CD4-positive, alpha-beta T cell treated with Interleukin-1 beta for 1 hour (primary cell): ENCODE measurements around the gene CARD14.
"Not testable (repeated sequence)": the region's sequence is repeated elsewhere in the genome, so short reads cannot be mapped to it uniquely, and the experiment has no call there.

Source experiments
- DNase-seq, 2 donors: peaks; one replicate each; pipeline ENCODE4 v3.0.0-alpha.2; 2020 to 2022

The CARD14 gene

DNA sequence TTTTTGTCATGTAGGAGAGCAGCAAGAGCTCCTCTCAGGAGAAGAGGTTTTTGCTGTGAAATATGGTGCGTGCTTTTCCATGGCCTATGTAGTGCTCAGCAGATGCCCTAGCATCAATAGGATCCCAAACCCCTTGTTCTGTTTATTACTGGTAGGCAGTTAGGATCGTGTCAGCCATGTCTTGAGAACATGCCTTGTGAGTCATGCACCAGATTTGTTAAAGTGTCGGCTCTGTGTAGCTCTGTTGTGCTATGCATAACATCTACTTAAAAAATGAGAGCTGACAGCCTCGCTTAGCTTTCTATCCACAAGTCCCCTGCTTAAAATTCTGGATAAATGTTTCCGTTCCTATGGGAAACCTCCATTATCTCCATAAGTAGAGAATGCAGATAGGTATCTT lies 18.5 kb upstream of the CARD14 start:
- no peak for DNase-seq

DNA sequence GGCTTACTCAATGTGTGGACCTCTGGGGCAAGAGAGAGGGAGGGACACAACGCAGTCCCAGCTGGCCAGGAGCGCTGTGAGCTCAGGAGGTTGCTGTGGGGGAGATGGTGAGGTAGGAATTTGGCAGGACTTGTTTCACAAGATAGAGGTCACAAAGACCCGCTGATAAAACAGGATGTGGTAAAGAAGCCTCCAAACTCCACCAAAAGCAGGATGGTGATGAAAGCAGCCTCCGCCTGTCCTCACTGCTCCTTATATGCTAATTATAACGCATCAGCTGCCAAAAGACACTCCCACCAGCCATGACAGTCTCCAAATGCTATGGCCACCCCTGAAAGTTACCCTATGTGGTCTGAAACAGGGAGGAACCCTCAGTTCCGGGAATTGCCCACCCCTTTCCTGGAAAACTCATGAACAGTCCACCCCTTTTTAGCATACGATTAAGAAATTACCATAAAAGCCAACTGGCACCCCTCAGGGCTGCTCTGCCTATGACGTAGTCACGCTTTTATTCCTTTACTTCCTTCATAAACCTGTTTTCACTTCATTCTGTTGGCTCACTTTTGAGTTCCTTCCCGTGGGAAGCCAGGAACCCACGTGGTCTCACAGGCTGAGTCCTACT lies 17.6 kb upstream of the CARD14 start:
- DNase-seq: no peak

DNA sequence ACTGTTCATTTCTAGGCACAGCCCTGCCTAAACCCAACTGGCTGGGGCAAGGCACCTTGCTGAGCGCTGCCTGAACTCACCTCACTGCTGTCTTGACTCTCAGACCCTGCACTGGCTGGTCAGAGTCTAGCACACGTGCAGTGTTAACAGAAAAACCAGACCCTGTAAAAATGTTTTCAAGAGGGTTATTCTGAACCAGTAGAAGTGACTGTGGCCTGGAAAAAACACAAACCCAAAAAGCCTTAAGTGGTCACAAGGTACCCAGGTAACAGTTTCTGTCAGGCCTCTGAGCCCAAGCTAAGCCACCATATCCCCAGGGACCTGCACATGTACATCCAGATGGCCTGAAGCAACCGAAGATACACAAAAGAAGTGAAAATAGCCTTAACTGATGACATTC lies 16.8 kb upstream of the CARD14 start:
- DNase-seq: no peak

DNA sequence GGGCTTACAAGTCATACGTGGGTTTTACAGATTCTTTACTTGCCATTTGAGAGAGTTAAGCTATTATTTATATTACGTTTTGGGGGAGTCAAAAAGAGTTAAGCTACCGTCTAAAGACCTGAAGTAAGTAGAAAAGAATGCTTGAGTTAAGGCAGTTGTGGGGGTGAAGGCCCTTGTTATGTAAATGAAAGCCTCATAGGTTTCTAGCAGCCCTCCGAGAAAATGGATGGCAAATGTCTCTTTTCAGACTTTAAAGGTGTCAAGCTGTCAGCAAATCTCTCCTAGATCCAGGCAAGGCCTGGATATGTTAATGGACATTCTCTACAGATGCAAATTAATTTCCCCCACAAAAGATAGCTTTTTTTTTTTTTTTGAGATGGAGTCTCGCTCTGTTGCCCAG lies 15.7 kb upstream of the CARD14 start:
- DNase-seq: no peak

DNA sequence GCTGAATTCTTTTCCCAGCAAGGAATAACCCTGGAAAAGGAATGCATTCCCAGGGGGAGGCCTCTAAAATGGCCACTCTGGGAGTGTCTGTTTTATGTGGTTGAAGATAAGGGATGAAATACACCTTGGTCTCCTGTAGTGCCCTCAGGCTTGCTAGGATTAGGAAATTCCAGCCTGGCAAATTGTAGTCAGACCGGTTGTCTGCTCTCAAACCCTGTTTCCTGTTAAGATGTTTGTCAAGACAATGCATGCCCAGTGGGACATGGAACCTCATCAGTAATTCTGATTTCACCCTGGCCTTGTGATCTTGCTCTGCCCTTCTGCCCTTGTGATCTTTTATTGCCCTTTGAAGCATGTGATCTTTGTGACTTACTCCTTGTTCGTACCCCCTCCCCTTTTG lies 14.2 kb upstream of the CARD14 start:
- DNase-seq: not testable (repeated sequence)

DNA sequence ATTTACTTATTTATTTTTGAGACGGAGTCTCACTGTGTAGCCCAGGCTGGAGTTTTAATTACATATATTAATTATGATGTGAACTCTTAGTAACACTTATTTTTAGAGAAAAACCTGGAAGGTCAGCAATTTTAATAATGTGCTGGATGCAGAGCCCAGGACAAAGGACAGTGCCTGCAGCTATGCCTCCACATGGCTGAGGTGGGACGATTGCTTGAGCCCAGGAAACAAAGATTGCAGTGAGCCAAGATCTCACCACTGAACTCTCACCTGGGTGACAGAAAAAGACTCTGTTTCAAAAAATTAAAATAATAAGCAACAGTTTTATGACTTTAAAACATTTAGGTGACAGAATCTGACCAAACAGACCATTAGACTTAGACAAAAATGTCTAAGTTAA lies 11.0 kb upstream of the CARD14 start:
- no peak for DNase-seq

DNA sequence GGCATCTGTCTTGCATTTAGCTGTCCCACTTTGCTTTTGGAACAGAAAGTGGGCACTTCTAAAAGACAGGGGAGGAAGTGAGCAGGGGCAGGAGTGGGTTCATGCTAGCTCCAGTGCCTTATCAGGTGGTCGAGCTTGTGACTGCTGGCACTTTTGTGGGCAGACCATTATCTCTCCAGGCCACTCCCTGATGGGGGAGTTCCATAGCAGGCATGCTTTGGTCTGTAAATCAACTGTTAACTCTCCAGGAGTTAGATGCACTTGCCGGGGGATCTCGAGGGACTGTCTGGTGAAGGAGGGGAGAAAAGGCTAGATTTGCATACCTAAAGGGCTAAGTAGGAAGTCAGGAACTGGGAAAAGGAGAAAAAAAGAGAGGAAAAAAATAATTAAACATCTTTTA lies 9.3 kb upstream of the CARD14 start:
- no peak for DNase-seq

DNA sequence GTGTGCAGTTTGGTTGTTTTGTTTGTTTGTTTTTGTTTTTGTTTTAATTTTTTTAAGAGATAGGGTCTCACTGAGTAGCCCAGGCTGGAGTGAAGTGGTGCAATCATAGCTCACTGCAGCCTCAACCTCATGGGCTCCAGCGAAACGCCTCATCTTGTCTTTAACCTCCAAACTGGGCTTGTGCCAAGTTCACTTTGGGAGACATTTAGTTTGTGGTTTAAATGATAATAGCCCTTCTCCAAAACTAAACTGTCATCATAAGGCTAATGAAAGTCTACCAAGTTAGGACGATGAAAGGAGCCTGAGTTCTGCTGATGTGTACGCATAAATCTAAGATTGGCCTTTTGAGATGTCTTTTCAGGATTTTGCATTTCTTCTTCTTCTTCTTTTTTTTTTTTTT lies 6.5 kb upstream of the CARD14 start:
- no peak for DNase-seq

DNA sequence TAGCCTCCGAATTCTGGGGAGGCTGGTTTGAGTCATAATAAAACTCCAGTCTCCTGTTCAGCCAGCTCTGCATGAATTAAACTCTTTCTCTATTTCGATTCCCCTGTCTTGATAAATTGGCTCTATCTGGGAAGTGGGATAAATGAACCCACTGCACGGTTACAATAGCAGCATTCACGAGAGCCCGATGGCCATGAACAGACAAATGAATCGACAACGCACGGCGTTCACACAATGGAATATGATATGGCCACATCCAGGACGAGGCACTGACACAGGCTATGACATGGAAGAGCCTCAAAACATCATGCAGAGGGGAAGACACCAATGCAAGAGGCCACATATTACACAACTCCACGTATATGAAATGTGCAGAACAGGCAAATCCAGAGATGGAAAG lies 5.6 kb upstream of the CARD14 start:
- no peak for DNase-seq

DNA sequence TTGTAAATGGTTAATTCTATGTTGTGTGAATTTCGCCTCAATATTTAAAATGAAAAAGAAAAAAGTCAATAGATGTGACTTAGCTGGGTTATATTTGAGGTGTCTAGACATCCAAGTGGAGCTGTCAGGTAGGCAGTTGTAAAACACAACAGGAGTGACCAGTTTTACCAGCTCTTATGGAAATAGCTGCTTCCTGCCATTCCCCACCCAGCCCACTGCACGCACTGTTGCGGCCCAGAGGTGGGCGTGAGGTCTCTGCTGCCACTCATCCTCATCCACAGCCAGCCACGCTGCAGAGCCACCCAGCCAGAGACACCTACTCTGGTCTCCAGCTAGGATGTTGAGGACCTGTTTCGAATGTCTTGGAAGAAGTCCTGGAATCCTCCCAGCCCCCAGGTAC lies 3.4 kb upstream of the CARD14 start:
- no peak for DNase-seq

DNA sequence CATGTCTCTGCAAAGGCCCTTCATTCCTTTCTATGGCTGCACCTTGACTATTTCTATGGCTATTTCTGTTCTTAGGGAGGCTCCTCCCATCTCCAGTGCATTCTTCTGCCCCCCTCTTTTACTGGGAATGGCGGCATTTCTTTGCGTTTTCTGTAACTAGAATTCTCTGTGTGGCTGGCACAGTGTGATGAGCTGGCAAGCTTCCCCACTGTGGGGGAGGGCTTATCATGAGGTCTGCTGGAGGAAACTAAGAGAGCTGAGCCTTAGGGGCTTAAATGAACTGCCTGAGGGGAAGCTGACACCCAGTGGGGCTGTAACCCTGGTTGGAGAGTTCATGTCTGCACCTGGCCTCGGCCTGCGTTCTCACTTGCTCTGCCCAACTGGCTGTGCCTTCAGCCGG lies 1.5 kb upstream of the CARD14 start:
- DNase-seq: no peak

DNA sequence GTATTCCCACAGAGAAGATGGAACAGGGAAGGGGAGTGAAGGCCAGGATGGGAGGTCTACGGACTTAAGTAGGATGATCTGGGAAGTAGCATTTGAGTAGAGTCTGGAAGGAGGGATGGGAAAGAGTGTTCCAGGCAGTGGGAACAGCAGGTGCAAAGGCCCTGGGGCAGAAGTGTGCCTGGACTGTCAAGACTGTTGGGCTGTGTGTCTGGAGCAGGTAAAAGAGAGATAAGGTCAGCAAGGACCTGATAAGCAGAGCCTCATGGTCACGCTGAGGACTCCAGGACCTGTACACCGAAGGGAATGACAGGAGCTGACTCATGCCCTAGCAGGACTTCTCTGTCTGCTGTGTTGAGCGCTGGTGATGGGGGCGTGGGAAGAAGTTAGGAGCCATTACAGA lies 723 bp upstream of the CARD14 start:
- DNase-seq: no peak

DNA sequence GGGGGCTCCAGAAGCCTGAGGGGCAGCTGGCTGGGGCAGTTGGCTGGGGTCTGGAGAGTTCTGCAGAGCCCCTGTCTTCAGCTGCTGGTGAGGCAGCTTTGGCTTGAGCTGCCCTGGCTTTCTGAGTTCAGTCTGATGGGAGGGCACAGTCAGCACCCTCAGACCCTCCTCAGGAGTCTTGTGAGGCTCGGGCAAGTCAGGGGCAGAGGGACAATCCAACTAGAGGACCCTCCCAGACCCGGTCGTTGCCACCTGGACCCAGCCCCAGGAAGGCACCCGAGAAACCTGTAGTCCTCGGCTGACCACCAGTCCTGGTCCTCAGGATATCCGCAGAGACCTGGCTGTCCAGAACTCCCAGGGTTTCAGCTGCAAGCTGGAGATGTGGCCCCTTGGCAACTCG lies 1.9 kb downstream of the CARD14 start:
- DNase-seq: no peak

DNA sequence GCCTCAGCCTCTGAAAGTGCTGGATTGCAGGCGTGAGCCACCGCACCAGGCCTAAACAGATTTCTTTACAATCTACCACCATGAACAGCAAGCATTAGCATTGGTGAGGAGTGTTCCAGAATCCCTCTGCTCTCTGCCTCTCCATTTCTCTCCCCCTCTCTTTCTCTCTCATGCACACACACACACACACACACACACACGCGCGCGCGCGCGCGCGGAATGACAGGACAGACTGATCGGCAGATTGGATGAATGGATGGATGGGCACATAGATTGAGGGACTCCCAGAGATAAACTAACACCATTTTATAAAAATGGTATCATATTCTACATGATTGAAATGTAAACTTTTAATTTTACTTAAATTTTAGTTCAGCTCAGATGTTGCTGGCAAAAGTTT lies 3.3 kb downstream of the CARD14 start:
- DNase-seq: no peak

DNA sequence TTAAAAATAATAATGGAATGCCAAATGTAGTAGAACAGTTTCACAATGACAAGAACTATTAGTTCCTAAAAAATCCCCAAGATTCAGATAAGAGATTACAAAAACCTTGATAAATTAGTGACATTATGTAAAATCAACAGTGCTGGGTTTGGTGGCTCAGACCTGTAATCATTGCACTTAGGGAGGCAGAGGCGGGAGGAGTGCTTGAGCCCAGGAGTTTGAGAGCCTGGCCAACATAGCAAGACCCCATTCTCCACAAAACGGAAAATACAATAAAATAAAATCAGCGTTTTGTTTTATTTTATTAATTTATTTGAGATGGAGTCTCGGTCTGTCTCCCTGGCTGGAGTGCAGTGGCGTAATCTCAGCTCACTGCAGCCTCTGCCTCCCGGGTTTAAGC lies 4.1 kb downstream of the CARD14 start:
- no peak for DNase-seq

DNA sequence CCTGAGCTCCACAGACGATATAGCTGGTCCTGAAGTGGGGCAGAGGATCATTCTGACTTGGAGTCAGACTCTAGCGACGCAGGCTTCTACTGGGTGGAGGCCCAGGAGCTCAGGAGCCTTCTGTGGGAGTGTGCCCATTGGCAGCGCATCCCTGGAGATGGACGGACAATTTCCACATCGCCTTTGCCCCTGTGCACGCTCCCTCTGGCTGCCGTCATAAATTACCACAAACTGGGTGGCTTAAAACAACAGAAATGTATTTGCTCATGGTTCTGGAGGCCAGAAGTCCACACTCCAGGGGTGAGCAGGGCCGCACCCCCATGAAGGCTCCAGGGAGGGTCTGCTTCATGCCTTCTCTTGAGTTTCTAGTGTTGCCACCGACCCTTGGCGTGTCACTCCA lies 6.9 kb downstream of the CARD14 start:
- no peak for DNase-seq

DNA sequence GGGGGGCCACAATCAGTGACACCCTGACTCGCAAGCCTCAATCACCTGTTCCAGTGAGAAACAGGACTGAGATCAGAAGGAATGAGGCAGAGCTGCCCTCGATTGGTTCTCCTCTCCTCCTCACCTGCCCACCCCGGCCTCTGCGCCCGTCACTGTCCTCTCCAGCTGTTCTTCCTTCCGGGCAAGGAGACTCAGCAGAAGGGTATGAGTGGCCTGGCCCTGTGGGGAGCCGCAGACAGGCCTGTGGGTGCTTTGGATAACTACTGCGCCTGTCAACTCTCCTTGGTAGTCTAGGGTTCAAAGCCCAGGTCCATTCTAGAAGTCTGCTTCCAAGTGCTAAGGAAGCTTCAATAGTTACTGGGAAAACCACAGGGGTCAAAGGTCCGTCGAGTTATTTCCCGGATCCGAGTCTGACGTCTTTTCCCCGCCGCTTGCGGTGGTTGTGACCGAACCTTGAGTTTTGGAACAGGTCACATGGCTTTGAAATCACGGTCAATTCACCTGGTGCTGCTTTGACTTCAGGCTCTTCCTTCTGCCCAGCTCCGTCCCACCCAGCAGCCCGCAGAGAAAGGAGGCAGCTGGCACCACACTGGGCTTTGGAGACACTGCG lies 8.3 kb downstream of the CARD14 start:
- no peak for DNase-seq

DNA sequence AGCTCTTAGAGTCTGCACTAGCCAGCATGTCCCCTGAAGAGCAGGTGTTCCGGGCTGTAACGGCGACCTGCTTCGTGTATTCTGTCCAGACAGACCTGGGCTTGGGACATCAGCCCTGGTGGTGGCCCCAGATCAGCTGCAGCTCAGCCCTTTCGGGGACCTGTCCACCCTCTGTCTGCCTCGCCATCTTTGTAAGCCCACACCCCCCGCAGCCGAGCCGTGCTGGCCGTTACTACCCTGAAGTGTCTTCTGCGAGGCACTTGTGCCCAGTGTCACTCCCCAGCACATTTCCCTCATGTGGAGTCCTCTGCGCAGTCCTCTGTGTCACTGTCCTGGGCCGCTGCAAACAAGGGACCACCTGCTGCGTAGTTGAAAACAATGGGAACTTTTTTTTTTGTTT lies 10.4 kb downstream of the CARD14 start:
- no peak for DNase-seq

DNA sequence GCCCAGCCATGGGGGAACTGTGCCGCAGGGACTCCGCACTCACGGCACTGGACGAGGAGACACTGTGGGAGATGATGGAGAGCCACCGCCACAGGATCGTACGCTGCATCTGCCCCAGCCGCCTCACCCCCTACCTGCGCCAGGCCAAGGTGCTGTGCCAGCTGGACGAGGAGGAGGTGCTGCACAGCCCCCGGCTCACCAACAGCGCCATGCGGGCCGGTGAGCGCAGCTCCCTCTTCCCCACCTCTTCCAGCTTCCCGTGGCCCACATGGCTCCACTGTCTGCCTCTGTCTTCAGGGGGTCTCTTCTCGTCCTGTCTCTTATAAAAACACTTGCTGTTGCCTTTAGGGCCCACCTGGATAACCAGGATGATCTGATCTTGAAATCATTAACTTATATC lies 11.6 kb downstream of the CARD14 start:
- DNase-seq: no peak

DNA sequence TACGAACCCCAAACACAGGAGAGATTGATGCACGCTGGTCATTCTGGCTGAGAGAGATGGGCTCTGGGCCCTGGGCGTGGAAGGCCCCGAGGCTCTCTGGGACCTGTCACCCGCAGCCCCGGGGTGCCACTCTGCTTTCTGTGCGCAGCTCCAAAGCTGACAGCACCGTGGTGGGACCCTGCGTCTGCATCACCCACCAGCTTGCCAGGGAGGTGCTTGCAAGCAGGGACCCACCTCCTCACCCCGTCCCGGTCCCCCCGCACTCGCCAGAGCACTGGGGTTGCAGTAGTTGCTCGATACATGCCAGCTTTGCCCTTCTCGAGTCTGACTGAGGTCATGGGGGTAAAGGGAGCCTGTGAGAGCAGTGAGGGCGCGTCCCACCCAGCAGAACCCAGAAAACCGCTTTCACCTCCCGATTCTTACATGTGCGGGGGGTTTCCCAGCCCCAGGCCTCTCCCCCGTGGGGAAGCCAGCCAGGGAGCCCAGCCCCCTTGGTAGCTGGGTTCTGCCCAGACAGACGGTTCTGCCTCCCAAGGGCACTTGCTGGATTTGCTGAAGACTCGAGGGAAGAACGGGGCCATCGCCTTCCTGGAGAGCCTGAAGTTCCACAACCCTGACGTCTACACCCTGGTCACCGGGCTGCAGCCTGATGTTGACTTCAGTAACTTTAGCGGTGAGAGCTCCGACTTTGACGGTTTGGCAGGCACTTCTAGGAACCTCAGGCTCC lies 12.5 kb downstream of the CARD14 start:
- DNase-seq: no peak

DNA sequence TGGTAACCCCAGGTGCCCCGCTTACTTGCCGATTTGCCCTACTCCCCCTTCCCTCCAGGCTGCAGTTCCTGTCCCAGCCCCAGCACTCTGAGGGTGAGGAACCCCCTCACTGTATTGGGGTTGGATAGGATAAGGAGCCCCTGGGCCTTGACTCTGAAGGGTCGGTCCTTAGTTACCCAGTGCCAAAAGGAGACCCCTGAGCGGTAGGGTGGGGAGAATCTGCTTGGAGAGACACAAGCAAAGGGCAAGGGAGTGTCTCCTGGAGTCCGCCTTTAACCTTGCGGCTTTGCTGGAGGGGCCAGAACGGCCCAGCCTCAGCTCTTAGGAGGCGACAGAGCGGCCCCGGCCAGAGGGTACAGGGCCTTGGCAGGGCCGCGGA lies 13.0 kb downstream of the CARD14 start:
- DNase-seq: no peak

DNA sequence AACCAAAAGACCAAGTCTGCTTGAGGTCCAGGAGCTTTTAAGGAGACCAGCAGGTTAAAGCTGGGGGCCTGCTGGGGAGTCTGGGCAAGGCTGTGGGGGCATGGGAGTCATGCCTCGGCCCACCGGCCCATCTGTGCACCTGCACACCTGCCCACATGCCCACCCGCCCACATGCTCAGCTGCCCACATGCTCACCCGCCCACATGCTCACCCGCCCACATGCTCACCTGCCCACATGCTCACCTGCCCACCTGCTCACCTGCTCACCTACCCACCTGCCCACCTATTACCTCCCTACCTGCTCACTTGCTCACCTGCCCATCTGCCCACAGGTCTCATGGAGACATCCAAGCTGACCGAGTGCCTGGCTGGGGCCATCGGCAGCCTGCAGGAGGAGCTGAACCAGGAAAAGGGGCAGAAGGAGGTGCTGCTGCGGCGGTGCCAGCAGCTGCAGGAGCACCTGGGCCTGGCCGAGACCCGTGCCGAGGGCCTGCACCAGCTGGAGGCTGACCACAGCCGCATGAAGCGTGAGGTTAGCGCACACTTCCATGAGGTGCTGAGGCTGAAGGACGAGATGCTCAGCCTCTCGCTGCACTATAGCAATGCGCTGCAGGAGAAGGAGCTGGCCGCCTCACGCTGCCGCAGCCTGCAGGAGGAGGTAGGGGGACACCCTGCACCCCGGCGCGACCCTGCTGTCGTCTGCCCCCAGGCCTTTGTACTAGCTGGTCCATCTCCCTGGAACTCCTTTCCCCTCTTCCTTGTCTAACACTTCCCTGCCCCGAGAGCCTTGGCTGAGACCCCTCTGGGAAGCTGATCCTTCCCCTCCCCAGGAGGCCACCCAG lies 14.0 kb downstream of the CARD14 start:
- no peak for DNase-seq

DNA sequence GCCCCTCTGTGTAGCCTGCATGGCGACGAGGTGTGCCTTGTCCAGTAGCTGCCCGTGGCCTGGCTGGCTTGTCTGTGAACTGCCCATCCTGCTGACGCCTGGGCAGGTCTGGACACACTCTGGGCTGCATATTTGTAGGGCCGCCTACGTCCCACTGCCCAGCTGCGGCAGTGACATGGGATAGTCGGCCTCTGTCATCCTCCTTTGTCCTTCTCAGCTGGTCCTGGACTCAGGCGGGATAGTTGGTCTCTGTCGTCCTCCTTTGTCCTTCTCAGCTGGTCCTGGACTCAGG lies 14.5 kb downstream of the CARD14 start:
- no peak for DNase-seq

DNA sequence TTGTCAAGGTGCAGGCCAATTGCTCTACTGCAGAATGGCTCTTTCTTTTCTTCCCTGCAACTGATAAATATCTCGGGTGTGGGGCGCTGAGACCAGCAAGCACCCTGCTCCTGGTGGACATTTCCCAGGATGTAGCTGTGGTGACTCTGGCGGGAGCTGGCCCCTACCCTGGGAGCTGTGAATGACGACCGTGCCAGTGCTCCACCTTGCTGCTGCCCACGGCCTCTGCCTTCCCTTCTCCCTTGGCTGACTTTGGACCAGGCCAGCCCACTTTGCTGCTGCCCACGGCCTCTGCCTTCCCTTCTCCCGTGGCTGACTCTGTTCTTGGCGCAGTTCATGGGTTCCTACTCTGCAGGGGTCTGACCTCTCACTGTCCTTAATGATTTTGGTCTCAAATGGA lies 16.1 kb downstream of the CARD14 start:
- no peak for DNase-seq
